OCI-LY3 (cell line): ENCODE results near the gene VN1R5.

Experiments
- H2AFZ ChIP-seq: fragments of 200-600, 300-600 bp; shearing (Covaris generic); 2 replicates; pipeline ENCODE4 v1.6.0; 2014; ENCODE audit warnings: antibody characterized with exemption, low read depth, low read length
- H3K27ac ChIP-seq: fragments of 200-600, 300-600 bp; sonication (generic); 2 replicates; pipeline ENCODE4 v1.5.1; 2014; ENCODE audit warnings: mild to moderate bottlenecking, low read length, moderate library complexity, mixed read lengths
- H3K27me3 ChIP-seq: fragments of 200-600, 300-600 bp; sonication (generic); 2 replicates; pipeline ENCODE4 v1.6.1; 2014; ENCODE audit warnings: low read depth, low read length, mixed read lengths
- H3K36me3 ChIP-seq: fragments of 200-600, 300-600 bp; sonication (generic); replicated peaks from 2 replicates; pipeline ENCODE3; 2014; ENCODE audit warnings: low read depth, low read length, mixed read lengths
- H3K4me1 ChIP-seq: fragments of 300-600, 200-600 bp; sonication (generic); 2 replicates; pipeline ENCODE4 v1.6.1; 2014; ENCODE audit warnings: low read length, mixed read lengths
- H3K4me2 ChIP-seq: fragments of 200-600, 300-600 bp; sonication (generic); 2 replicates; pipeline ENCODE4 v1.6.1; 2014; ENCODE audit warnings: low read length, mixed read lengths
- H3K4me3 ChIP-seq: fragments of 300-600, 200-600 bp; sonication (generic); 2 replicates; pipeline ENCODE4 v1.5.1; 2014; ENCODE audit warnings: antibody characterized with exemption, mild to moderate bottlenecking, low read length, moderate library complexity
- H3K79me2 ChIP-seq: fragments of 300-600, 200-600 bp; shearing (Covaris generic); 2 replicates; pipeline ENCODE4 v1.6.1; 2014; ENCODE audit warnings: mild to moderate bottlenecking, low read length, mixed read lengths
- H3K9ac ChIP-seq: fragments of 300-600, 200-600 bp; shearing (Covaris generic); 2 replicates; pipeline ENCODE4 v1.6.0; 2014; ENCODE audit warnings: mild to moderate bottlenecking, low read length, moderate library complexity
- H3K9me3 ChIP-seq: fragments of 200-600, 300-600 bp; shearing (Covaris generic); 2 replicates; pipeline ENCODE4 v1.6.1; 2014; ENCODE audit warnings: low read length, mixed read lengths; ENCODE audit not compliant: insufficient read depth
- H4K20me1 ChIP-seq: fragments of 200-600, 300-600 bp; sonication (generic); 2 replicates; pipeline ENCODE4 v1.6.1; 2016; ENCODE audit warnings: low read length, mixed read lengths; ENCODE audit not compliant: insufficient read depth
- CTCF ChIP-seq: fragments of 200-600, 300-600 bp; sonication (generic); IDR thresholded peaks from 2 replicates; pipeline ENCODE4 v1.5.1; 2014; ENCODE audit warnings: antibody characterized with exemption, low read length, low read depth
- EZH2phosphoT487 ChIP-seq: fragments of 200-600 bp; shearing (Covaris generic); IDR thresholded peaks from 2 replicates; pipeline ENCODE4 v1.6.1; 2018; ENCODE audit warnings: antibody characterized with exemption, mixed run types, low read depth

VN1R5 gene

GRCh38 chr1:247247568-247247967, 8.3 kb upstream of the VN1R5 start:
- no peak overlapping the region for H3K4me3 ChIP-seq
- H3K79me2 ChIP-seq: no peaks in the 10 kb centered on the region
- H3K4me1 ChIP-seq: no peaks in the 10 kb centered on the region
- H3K27me3 ChIP-seq: no peaks in the 10 kb centered on the region
- H2AFZ ChIP-seq: no peak overlapping the region
- no peaks in the 10 kb centered on the region for H3K36me3 ChIP-seq
- peaks cover 8% of the 10 kb centered on the region; the same call in 1 of the 2 replicates for H3K9me3 ChIP-seq
- no peak overlapping the region for H3K4me2 ChIP-seq
- H3K9ac ChIP-seq: no peak overlapping the region
- no peak for TF ChIP-seq EZH2phosphoT487
- TF ChIP-seq CTCF: no peak
- H3K27ac ChIP-seq: no peak overlapping the region
- H4K20me1 ChIP-seq: no peaks in the 10 kb centered on the region

DNA sequence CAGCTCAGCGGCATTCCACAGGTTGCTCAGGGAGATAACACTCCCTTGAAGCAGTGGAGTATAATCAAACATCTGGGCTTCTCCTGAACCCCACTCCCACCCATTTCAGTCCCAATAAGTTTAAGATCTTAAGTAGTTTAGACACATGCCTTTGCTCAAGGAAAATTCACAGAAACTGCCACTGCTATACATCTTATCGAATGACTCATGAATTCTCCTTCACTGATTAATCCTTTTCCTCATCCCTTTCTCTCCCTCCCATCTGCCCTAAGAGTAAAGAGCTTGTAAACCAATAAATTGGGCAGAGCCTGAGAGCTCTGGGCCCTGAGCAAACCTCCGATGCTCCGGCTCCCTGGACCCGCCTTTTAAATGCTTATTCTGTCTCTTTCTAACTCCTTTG, 10.2 kb downstream of the VN1R5 start:
- TF ChIP-seq EZH2phosphoT487: no peak
- TF ChIP-seq CTCF: no peak
- no peaks in the 10 kb centered on the region for H4K20me1 ChIP-seq
- no peaks in the 10 kb centered on the region for H3K9me3 ChIP-seq
- peaks cover 4% of the 10 kb centered on the region for H3K36me3 ChIP-seq
- H3K79me2 ChIP-seq: no peaks in the 10 kb centered on the region
- H3K27ac ChIP-seq: no peak overlapping the region
- no peak overlapping the region for H2AFZ ChIP-seq
- H3K27me3 ChIP-seq: no peaks in the 10 kb centered on the region
- H3K4me1 ChIP-seq: no peaks in the 10 kb centered on the region
- no peak overlapping the region for H3K9ac ChIP-seq
- no peak overlapping the region for H3K4me3 ChIP-seq
- no peak overlapping the region for H3K4me2 ChIP-seq

DNA sequence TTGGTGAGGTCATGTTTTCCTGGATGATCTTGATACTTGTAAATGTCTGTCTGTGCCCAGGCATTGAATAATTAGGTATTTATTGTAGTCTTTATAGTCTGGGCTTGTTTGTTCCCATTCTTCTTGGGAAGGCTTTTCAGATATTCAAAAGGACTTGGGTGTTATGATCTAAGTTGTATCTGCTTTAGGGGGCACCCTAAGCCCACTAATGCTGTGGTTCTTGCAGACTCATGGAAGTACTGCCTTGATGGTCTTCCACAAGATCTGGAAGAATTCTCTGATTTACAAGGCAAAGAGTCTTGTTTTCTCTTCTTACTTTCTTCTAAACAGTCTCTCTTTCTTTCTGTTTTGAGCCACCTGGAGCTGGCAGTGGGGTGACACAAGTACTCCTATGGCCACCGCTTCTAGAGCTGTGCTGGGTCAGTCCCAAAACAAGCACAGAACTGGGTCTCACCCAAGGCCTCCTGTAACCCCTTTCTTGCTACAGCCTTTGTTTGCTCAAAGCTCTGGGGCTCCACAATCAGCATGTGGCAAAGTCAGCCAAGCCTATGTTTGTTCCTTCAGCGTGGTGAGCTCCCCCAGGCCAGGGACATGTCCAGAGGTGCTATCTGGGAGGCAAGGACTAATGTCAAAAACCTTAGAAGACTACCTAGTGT, 12.6 kb downstream of the VN1R5 start:
- Histone ChIP-seq H3K4me2 (no peak overlapping the region), H2AFZ (no peak overlapping the region), H3K9ac (no peak overlapping the region), H3K36me3 (peaks cover 4% of the 10 kb centered on the region), H3K27ac (no peak overlapping the region), H3K4me3 (no peak overlapping the region), H4K20me1 (no peaks in the 10 kb centered on the region), H3K9me3 (no peaks in the 10 kb centered on the region), H3K27me3 (no peaks in the 10 kb centered on the region), H3K79me2 (no peaks in the 10 kb centered on the region), H3K4me1 (no peaks in the 10 kb centered on the region)
- TF ChIP-seq CTCF (peak; percentile 44), EZH2phosphoT487 (no peak)

GRCh38 chr1:247269133-247269532, 13.3 kb downstream of the VN1R5 start:
- H3K27ac ChIP-seq: no peak overlapping the region
- no peak overlapping the region for H3K4me2 ChIP-seq
- no peaks in the 10 kb centered on the region for H4K20me1 ChIP-seq
- no peaks in the 10 kb centered on the region for H3K27me3 ChIP-seq
- no peaks in the 10 kb centered on the region for H3K4me1 ChIP-seq
- H3K9me3 ChIP-seq: no peaks in the 10 kb centered on the region
- H3K9ac ChIP-seq: no peak overlapping the region
- H3K4me3 ChIP-seq: no peak overlapping the region
- no peaks in the 10 kb centered on the region for H3K79me2 ChIP-seq
- peaks cover 4% of the 10 kb centered on the region for H3K36me3 ChIP-seq
- no peak overlapping the region for H2AFZ ChIP-seq
- TF ChIP-seq CTCF: no peak
- TF ChIP-seq EZH2phosphoT487: no peak
